Neutrophil (primary cell): ENCODE data around the gene FAIM2.
A peak's percentile ranks its signal among the peaks of the same experiment; 100 is the strongest.

ENCODE experiments used
- H3K27ac ChIP-seq: fragments of 200-600 bp; sonication (generic); 2 replicates; pipeline ENCODE4 v1.5.1; 2016; ENCODE audit warnings: mild to moderate bottlenecking, moderate library complexity
- H3K27me3 ChIP-seq: fragments of 200-600 bp; sonication (generic); 2 replicates; pipeline ENCODE4 v1.6.0; 2016; ENCODE audit warnings: mild to moderate bottlenecking
- H3K36me3 ChIP-seq: fragments of 200-600 bp; sonication (generic); 2 replicates; pipeline ENCODE4 v1.5.1; 2017
- H3K4me1 ChIP-seq, 2 experiments: fragments of 200-600 bp in 1 of 2; sonication (generic) in 1 of 2; 1 replicate in 1 of 2; 2 replicates in 1 of 2; pipeline versions ENCODE4 v1.5.1 to v1.6.1; 2013 to 2016; ENCODE audit warnings: low read depth in 1 of 2, low read length in 1 of 2, mild to moderate bottlenecking in 1 of 2, moderate library complexity in 1 of 2; ENCODE audit not compliant: control insufficient read depth in 1 of 2, insufficient read depth in 1 of 2
- H3K4me3 ChIP-seq, 2 experiments: fragments of 200-600 bp in 1 of 2; sonication (generic) in 1 of 2; 1 replicate in 1 of 2; 2 replicates in 1 of 2; pipeline ENCODE4 v1.5.1; 2013 to 2016; ENCODE audit warnings: low read depth in 1 of 2, low read length in 1 of 2, mild to moderate bottlenecking in 1 of 2, moderate library complexity in 1 of 2
- H3K9me3 ChIP-seq: fragments of 200-600 bp; sonication (generic); 2 replicates; pipeline ENCODE4 v1.5.1; 2016
- TF ChIP-seq, protein P1 (sequence below): fragments of 200-600 bp; sonication (generic); IDR thresholded peaks from 2 replicates; pipeline ENCODE4 v1.5.1; 2016; ENCODE audit warnings: antibody characterized with exemption

The FAIM2 gene

DNA sequence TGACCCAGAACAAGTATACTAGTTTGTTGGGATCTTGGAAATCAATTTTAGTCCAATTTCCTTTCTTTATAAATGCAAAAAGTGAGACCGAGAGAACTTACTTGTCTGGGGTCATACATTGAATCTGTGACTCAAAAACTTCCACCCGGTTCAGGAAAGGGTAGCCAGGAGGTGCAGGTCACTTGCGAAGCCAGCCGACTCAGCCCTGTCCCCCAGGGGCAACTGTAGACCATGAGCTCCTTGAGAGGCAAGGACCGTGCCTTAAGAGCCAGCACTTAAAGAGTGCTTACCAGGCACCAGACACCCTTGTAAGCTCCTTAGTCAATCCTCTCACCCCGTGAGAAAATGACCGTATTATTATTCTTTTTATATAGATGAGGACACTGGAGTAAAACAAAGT, 60.3 kb downstream of the FAIM2 start:
- H3K4me3 ChIP-seq, result peak overlapping the region; percentile 74 to 76
- H3K27ac ChIP-seq, result peak overlapping the region; percentile 79
- H3K36me3 ChIP-seq, result no peaks in the 10 kb centered on the region
- H3K4me1 ChIP-seq, result peaks cover 15 to 19% of the 10 kb centered on the region in 2 experiments
- peaks cover 20% of the 10 kb centered on the region for H3K27me3 ChIP-seq
- TF ChIP-seq, protein P1, sequence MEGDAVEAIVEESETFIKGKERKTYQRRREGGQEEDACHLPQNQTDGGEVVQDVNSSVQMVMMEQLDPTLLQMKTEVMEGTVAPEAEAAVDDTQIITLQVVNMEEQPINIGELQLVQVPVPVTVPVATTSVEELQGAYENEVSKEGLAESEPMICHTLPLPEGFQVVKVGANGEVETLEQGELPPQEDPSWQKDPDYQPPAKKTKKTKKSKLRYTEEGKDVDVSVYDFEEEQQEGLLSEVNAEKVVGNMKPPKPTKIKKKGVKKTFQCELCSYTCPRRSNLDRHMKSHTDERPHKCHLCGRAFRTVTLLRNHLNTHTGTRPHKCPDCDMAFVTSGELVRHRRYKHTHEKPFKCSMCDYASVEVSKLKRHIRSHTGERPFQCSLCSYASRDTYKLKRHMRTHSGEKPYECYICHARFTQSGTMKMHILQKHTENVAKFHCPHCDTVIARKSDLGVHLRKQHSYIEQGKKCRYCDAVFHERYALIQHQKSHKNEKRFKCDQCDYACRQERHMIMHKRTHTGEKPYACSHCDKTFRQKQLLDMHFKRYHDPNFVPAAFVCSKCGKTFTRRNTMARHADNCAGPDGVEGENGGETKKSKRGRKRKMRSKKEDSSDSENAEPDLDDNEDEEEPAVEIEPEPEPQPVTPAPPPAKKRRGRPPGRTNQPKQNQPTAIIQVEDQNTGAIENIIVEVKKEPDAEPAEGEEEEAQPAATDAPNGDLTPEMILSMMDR, result no peak
- no peaks in the 10 kb centered on the region for H3K9me3 ChIP-seq

DNA sequence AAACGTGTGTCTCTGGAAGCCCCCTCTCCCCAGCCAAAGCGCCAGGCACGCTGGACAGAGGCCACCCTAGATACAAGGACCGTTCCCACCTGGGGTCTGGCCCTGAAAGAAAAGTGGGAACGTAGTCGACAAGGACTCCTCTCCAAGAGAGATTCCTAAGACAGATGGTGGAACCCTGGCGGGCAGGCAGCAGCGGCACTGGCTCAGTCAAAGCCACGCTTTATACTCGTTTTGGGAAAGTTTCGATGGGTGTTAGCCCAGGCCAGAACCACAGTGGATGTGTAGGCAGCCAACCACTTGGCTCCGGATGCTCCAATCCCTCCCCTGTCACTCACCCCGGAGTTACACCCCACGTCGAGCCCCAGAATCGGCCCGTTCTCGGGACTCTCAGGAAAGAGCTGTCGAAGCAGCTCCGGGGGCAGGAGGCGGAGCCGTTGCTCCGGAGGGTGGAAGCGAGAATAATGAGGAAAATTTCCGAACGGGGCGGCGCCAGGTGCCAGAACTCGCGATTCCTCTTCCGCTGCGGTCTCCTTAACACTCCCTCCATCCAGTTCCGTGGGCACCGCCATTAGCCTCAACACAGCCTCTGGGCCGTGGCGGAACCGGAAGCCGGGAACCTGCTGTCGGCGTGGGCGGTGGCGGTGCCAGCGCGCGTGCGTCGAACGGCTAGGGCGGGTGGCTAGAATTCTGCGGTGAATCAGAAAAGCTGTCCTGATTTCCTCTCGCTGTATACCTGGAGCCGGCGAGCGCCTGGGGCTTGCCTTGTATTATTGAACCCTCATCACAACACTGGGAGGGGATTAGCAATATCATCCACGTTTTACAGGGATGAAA, 61.0 kb downstream of the FAIM2 start, which contains the start of gene BCDIN3D:
TSS of gene BCDIN3D (minus strand) at position 588 of the 834 bp plus-strand sequence. CDS start at position 569, 19 bp downstream.
- TF ChIP-seq, protein P1, result peak; percentile 25
- H3K27me3 ChIP-seq, result peaks cover 13% of the 10 kb centered on the region

DNA sequence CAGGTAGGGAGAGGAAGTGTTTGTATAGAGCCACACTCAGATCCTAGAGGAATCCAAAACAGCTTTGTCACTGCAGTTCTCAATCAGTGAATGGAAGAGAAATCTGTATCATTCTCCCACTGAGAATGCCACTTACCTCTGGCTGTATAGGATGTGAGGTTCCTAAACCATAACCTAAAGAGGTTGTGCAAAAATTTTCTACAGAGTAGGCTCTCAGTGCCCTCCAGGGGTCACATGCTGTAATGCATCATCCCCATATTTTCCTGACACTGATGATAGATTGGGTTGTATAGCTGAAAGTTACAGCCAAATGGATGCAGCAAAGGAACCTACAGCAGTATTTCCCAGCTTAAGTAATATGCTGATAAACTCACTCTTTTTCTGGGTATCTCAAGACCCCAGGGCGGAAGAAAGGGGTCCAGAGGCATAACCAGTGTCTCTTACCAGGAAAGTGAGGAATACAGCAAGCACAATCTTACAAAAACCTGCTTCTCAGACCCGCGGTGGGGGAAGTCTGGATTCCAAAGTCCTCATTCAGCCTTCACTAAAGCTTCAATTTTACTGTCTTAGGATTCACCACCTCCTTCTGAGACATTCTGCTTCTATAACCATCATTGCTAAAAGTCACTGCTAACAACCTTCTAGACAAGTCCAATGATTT, 64.6 kb downstream of the FAIM2 start:
- Histone ChIP-seq H3K27ac (no peak overlapping the region), H3K4me3 (no peak overlapping the region), H3K36me3 (no peaks in the 10 kb centered on the region), H3K9me3 (no peaks in the 10 kb centered on the region), H3K27me3 (no peaks in the 10 kb centered on the region), H3K4me1 (peaks cover 15 to 19% of the 10 kb centered on the region in 2 experiments)
- TF ChIP-seq, protein P1, result peak; percentile 74

More for the DNA sequence above, 61.0 kb downstream of the FAIM2 start, which contains the start of gene BCDIN3D:
- Histone ChIP-seq H3K4me1 (peaks cover 15 to 19% of the 10 kb centered on the region in 2 experiments), H3K4me3 (peak within 1 kb of the TSS; percentile 74 to 76), H3K27ac (peak within 1 kb of the TSS; percentile 79), H3K36me3 (no peaks in the 10 kb centered on the region), H3K9me3 (no peaks in the 10 kb centered on the region)

DNA sequence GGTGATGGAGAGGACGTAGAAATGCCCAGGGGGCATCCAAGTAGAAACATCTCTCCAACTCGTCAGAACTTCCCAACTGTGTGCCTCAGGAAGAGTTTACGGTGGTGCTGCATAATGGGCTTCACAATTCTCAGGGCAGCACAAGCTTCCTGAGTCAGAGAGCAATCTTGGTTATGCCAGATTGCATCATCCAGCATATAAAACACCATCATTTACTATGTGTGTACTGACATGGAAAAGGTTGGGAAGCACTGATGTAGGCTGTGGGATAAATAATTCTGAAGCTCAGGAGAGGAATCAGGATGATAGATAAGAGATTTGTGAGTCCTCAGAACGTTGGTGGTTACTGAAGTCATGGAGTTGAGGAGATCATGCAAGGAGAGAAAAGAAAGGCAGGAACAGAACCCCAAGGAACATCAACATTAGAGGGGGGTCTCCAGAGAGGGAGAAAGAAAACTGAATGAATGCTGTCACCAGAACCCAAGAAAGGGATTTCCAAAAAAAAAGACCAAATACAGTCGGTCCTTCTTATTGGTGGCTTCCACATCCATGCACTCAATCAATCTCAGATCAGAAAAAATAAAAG, 70.8 kb downstream of the FAIM2 start:
- Histone ChIP-seq H3K4me1 (peaks cover 9 to 15% of the 10 kb centered on the region in 2 experiments), H3K27ac (no peak overlapping the region), H3K27me3 (peaks cover 5% of the 10 kb centered on the region), H3K4me3 (no peak overlapping the region), H3K9me3 (no peaks in the 10 kb centered on the region), H3K36me3 (no peaks in the 10 kb centered on the region)
- TF ChIP-seq, protein P1, result no peak

DNA sequence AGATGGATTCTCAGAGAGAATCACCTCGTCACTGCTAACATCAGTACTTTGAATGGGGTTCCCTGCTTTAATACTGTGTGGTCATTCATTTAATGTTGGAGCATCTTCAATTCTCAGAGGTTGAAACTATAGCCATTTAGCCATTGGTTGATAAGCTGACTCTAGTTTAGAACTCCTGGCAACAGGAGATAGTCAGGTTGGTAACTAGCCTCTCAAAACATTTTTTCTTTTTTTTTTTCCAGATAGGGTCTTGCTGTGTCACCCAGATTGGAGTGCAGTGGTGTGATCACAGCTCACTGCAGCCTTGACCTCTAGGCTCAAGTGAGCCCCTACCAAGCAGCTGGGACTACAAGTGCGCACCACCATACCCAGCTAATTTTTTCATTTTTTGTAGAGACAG, 72.0 kb downstream of the FAIM2 start:
- Histone ChIP-seq H3K4me1 (peaks cover 19 to 27% of the 10 kb centered on the region in 2 experiments), H3K4me3 (no peak overlapping the region), H3K36me3 (no peaks in the 10 kb centered on the region), H3K27me3 (peaks cover 5% of the 10 kb centered on the region), H3K9me3 (no peaks in the 10 kb centered on the region), H3K27ac (no peak overlapping the region)
- TF ChIP-seq, protein P1, result no peak
